HepG2 (cell line): Measurements from ENCODE around the gene RORB. TPM values are rescaled to one million over a fixed set of nuclear protein-coding genes. Genes with fewer than 3 reads are reported as not detected.
A peak's percentile ranks its signal among the peaks of the same experiment; 100 is the strongest.

Experiments used
- ATAC-seq: fragments of 200-7000 bp; cut with Tn5 transposase; 3 replicates; pipeline ENCODE4 v1.9.1; 2020; ENCODE audit warnings: mild to moderate bottlenecking, moderate library complexity
- BruUV-seq: library from RNA; stranded (reverse); fragments of 400-500 nt; replicated peaks from 2 replicates; lab custom pipeline; 2021; lab: Mats Ljungman, UMichigan
- CTCF ChIA-PET: fragments of 300-600 bp; formaldehyde crosslinking; extraction: SDS; loops from one replicate; lab custom pipeline; 2021; ENCODE audit warnings: low total read pairs, inconsistent platforms, low intra/inter-chr PET ratio; lab: Yijun Ruan, JAX
- POLR2A ChIA-PET: fragments of 350-600 bp; sonication (Branson Sonifier 250); formaldehyde crosslinking; loops from one replicate; lab custom pipeline; 2020; ENCODE audit warnings: antibody characterized with exemption, inconsistent platforms; lab: Yijun Ruan, JAX
- DNase-seq: peaks from one replicate; pipeline ENCODE4 v3.0.0-alpha.2; 2015; ENCODE audit warnings: low spot score
- FAIRE-seq: peaks from 3 replicates; lab custom pipeline; 2011; peaks lifted over from hg19 to GRCh38; lab: Jason Lieb, UNC
- H2AFZ ChIP-seq: one replicate; pipeline ENCODE4 v1.6.1; 2011; ENCODE audit warnings: low read length, inconsistent platforms
- H3K27ac ChIP-seq: fragments of 300-600 bp; 3 replicates; pipeline ENCODE4 v1.8.0; 2011; ENCODE audit warnings: mixed run types, mild to moderate bottlenecking, mixed read lengths, low read length, inconsistent platforms; ENCODE audit not compliant: insufficient read depth; ENCODE audit errors: extremely low read length
- H3K27me3 ChIP-seq, 2 experiments: fragments of 200-600 bp in 1 of 2; 2 replicates in 1 of 2; 3 replicates in 1 of 2; pipeline versions ENCODE4 v1.6.0 to v1.8.0; 2011; ENCODE audit warnings: low read length in 2 of 2, mild to moderate bottlenecking in 2 of 2, moderate library complexity in 2 of 2, inconsistent platforms in 1 of 2; ENCODE audit not compliant: insufficient read depth in 2 of 2, control insufficient read depth in 1 of 2
- H3K36me3 ChIP-seq, 2 experiments: fragments of 200-600 bp in 1 of 2; replicated peaks in 1 of 2; 2 replicates in 1 of 2; 3 replicates in 1 of 2; pipeline versions ENCODE4 v1.5.1 to v1.8.0; 2011; ENCODE audit warnings: low read length in 2 of 2, inconsistent platforms in 1 of 2; ENCODE audit not compliant: insufficient read depth in 2 of 2, control insufficient read depth in 1 of 2
- H3K4me1 ChIP-seq: 2 replicates; pipeline ENCODE4 v1.5.1; 2012; ENCODE audit warnings: low read length, inconsistent platforms; ENCODE audit not compliant: insufficient read depth
- H3K4me2 ChIP-seq: 2 replicates; pipeline ENCODE4 v1.6.0; 2011; ENCODE audit warnings: low read depth, low read length, inconsistent platforms
- H3K4me3 ChIP-seq, 3 experiments: fragments of 200-600 bp in 1 of 3; sonication (generic), shearing (Covaris generic) in 1 of 3; replicated peaks in 1 of 3; 2 replicates each; pipeline ENCODE4 v1.5.1; 2011 to 2016; ENCODE audit warnings: low read length in 3 of 3, inconsistent platforms in 2 of 3, low read depth in 2 of 3, mild to moderate bottlenecking in 2 of 3, control low read depth in 1 of 3, mixed read lengths in 1 of 3; ENCODE audit not compliant: insufficient read depth in 1 of 3
- H3K79me2 ChIP-seq: one replicate; pipeline ENCODE4 v1.6.1; 2011; ENCODE audit warnings: low read length, inconsistent platforms; ENCODE audit not compliant: insufficient read depth
- H3K9ac ChIP-seq: 2 replicates; pipeline ENCODE4 v1.6.0; 2011; ENCODE audit warnings: mild to moderate bottlenecking, low read depth, low read length, inconsistent platforms; ENCODE audit not compliant: insufficient read depth
- H3K9me3 ChIP-seq: 2 replicates; pipeline ENCODE4 v1.5.1; 2012; ENCODE audit warnings: mild to moderate bottlenecking, low read length
- H4K20me1 ChIP-seq: 2 replicates; pipeline ENCODE4 v1.6.0; 2011; ENCODE audit warnings: inconsistent platforms, mild to moderate bottlenecking, low read length, moderate library complexity; ENCODE audit not compliant: insufficient read depth
- HMGA1 ChIP-seq: sonication (generic); formaldehyde crosslinking; conservative IDR thresholded peaks from 2 replicates; pipeline ENCODE4 v1.4.0; 2020; ENCODE audit warnings: missing genetic modification reagents
- MAFF ChIP-seq: IDR thresholded peaks from 2 replicates; pipeline ENCODE4 v1.6.1; 2011; ENCODE audit warnings: low read depth, low read length, improper control_type of control experiment
- MTF1 ChIP-seq: sonication (generic); formaldehyde crosslinking; IDR thresholded peaks from 2 replicates; pipeline ENCODE4 v1.5.0; 2020; ENCODE audit warnings: missing genetic modification reagents
- NFIB ChIP-seq: sonication (generic); formaldehyde crosslinking; IDR thresholded peaks from 2 replicates; pipeline ENCODE4 v1.9.0; 2021; ENCODE audit warnings: missing genetic modification reagents, mild to moderate bottlenecking, borderline replicate concordance
- SIN3A ChIP-seq: IDR thresholded peaks from 2 replicates; pipeline ENCODE4 v1.6.1; 2011; ENCODE audit warnings: low read depth, mild to moderate bottlenecking, control low read depth, low read length, borderline replicate concordance
- ZNF12 ChIP-seq: sonication (generic); formaldehyde crosslinking; IDR thresholded peaks from 2 replicates; pipeline ENCODE4 v1.5.0; 2020; ENCODE audit warnings: missing genetic modification reagents
- whole genome bisulfite sequencing: methylation state at CpG from one replicate; pipeline ENCODE4 v1.1.6; 2017; ENCODE audit warnings: low lambda C conversion rate; 5-methylcytosine and 5-hydroxymethylcytosine counted together
- in situ Hi-C: cut with HindIII; loops from 2 replicates; pipeline ENCODE4 v1.10.0; 2017; ENCODE audit warnings: low pct_unique_long_range_greater_than_20kb; ENCODE audit not compliant: extremely low pct_ligation_motif_present
- intact Hi-C: fragments of 100-400 bp; cut with micrococcal nuclease; formaldehyde crosslinking; loops from one replicate; pipeline ENCODE4 v1.10.0; 2022; ENCODE audit not compliant: unreplicated experiment
- polyA plus RNA-seq, 8 experiments: library from polyadenylated mRNA; depleted of rRNA in 3 of 8; stranded (reverse) in 7 of 8; unstranded in 1 of 8; fragments of >200 nt; fragmentation: Illumina TruSeq in 4 of 8; extraction: Trizol in 4 of 8; gene quantifications; 2 replicates each; pipeline versions ENCODE4 v1.2.1 to v1.2.3, GENCODE V29; 2011 to 2016; ENCODE audit warnings: low read depth in 4 of 8, missing spikeins in 1 of 8, mixed read lengths in 1 of 8; ENCODE audit not compliant: insufficient read depth in 1 of 8
- total RNA-seq, 5 experiments: library from RNA; depleted of rRNA; stranded (reverse); fragments of >200 nt; fragmentation: Illumina TruSeq; extraction: Trizol; gene quantifications; 2 replicates each; pipeline ENCODE4 v1.2.3, GENCODE V29; 2016; ENCODE audit warnings: low read depth in 1 of 5
- TF ChIP-seq, protein P1 (sequence below): sonication (generic); formaldehyde crosslinking; IDR thresholded peaks from 2 replicates; pipeline ENCODE4 v1.4.0; 2020; ENCODE audit warnings: missing genetic modification reagents
- TF ChIP-seq, protein P2 (sequence below), 2 experiments: fragments of 450-650 bp in 1 of 2; sonication (generic) in 1 of 2; formaldehyde crosslinking in 1 of 2; IDR thresholded peaks; 2 replicates each; pipeline versions ENCODE4 v1.6.1 to v1.8.0; 2016 to 2022; ENCODE audit warnings: antibody characterized with exemption in 1 of 2, mild to moderate bottlenecking in 1 of 2, missing genetic modification reagents in 1 of 2

RORB gene
- total and polyA plus RNA-seq, 2 of the 13 experiments (the other 11 are each of a cell fraction or from before 2014, with no cell fraction given), result not detected

DNA sequence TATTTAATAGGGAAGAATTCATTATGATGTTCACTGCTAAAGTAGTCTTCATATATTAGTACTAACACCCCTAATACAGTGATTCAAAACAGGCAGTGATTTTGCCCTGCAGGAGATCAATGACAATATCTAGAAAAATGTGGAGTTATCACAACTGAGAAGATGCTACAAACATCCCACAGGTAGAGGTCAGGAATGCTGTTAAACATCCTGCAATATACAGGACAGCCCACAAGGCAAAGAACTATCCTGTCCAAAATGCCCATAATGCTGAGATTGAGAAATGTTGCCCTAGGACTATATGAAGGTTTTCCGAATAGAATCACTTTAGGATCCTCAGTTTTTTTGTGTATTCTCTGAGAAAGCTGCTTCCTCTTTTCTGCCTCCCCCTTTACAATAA lies 15.3 kb downstream of the RORB start:
- in situ Hi-C loops, result no loop called here
- 0% methylated on average over 1 of the region's 1 CpG for WGBS
- no TSS peak for BruUV-seq
- Histone ChIP-seq H4K20me1 (no peaks in the 10 kb centered on the region), H3K9ac (no peak overlapping the region), H3K79me2 (no peaks in the 10 kb centered on the region), H3K27ac (no peak overlapping the region), H3K27me3 (no peaks in the 10 kb centered on the region), H3K4me1 (no peaks in the 10 kb centered on the region), H2AFZ (no peak overlapping the region), H3K4me3 (no peak overlapping the region), H3K4me2 (no peak overlapping the region), H3K9me3 (no peaks in the 10 kb centered on the region), H3K36me3 (no peaks in the 10 kb centered on the region)
- DNase-seq (no peak), ATAC-seq (no peak), FAIRE-seq (no peak)
- intact Hi-C loops, result no loop called here
- ChIA-PET CTCF (no interaction called here), POLR2A (no interaction called here)
- TF ChIP-seq, protein P1, sequence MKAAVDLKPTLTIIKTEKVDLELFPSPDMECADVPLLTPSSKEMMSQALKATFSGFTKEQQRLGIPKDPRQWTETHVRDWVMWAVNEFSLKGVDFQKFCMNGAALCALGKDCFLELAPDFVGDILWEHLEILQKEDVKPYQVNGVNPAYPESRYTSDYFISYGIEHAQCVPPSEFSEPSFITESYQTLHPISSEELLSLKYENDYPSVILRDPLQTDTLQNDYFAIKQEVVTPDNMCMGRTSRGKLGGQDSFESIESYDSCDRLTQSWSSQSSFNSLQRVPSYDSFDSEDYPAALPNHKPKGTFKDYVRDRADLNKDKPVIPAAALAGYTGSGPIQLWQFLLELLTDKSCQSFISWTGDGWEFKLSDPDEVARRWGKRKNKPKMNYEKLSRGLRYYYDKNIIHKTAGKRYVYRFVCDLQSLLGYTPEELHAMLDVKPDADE (CRISPR knock-in tag), result no peak
- no peak for TF ChIP-seq HMGA1 (CRISPR knock-in tag)

DNA sequence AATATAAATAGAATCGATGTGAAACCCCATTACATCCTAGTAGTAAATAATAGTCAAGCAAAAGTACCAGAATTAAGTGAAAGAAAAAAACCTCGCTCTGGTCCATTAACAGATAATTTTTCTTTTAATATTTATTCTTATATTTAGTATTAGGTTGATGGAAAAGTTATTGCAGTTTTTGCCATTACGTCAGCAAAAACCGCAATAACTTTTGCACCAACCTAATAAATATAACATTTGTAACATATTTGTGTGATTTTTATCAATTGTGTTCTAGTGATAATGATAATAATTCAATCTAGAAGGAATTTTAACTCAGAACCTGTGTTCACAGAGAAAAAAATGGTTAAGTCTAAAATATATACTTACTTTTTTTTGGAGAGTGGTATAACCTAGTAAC lies 16.1 kb downstream of the RORB start:
- Histone ChIP-seq H3K4me3 (no peak overlapping the region), H3K27ac (no peak overlapping the region), H3K36me3 (no peaks in the 10 kb centered on the region), H3K4me2 (no peak overlapping the region), H2AFZ (no peak overlapping the region), H3K9ac (no peak overlapping the region), H3K4me1 (no peaks in the 10 kb centered on the region), H3K27me3 (no peaks in the 10 kb centered on the region), H4K20me1 (no peaks in the 10 kb centered on the region), H3K79me2 (no peaks in the 10 kb centered on the region), H3K9me3 (no peaks in the 10 kb centered on the region)
- in situ Hi-C loops, result no loop called here
- intact Hi-C loops, result no loop called here
- POLR2A ChIA-PET, result no interaction called here
- FAIRE-seq (no peak), DNase-seq (no peak), ATAC-seq (no peak)
- CTCF ChIA-PET, result no interaction called here
- 2% methylated on average over 4 of the region's 4 CpGs for WGBS
- BruUV-seq, result no TSS peak
- TF ChIP-seq SIN3A (no peak), ZNF12 (no peak), NFIB (CRISPR knock-in tag) (no peak), MAFF (peak; percentile 83), MTF1 (no peak)
- TF ChIP-seq, protein P2, sequence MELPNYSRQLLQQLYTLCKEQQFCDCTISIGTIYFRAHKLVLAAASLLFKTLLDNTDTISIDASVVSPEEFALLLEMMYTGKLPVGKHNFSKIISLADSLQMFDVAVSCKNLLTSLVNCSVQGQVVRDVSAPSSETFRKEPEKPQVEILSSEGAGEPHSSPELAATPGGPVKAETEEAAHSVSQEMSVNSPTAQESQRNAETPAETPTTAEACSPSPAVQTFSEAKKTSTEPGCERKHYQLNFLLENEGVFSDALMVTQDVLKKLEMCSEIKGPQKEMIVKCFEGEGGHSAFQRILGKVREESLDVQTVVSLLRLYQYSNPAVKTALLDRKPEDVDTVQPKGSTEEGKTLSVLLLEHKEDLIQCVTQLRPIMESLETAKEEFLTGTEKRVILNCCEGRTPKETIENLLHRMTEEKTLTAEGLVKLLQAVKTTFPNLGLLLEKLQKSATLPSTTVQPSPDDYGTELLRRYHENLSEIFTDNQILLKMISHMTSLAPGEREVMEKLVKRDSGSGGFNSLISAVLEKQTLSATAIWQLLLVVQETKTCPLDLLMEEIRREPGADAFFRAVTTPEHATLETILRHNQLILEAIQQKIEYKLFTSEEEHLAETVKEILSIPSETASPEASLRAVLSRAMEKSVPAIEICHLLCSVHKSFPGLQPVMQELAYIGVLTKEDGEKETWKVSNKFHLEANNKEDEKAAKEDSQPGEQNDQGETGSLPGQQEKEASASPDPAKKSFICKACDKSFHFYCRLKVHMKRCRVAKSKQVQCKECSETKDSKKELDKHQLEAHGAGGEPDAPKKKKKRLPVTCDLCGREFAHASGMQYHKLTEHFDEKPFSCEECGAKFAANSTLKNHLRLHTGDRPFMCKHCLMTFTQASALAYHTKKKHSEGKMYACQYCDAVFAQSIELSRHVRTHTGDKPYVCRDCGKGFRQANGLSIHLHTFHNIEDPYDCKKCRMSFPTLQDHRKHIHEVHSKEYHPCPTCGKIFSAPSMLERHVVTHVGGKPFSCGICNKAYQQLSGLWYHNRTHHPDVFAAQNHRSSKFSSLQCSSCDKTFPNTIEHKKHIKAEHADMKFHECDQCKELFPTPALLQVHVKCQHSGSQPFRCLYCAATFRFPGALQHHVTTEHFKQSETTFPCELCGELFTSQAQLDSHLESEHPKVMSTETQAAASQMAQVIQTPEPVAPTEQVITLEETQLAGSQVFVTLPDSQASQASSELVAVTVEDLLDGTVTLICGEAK (IDR thresholded peaks at IDR 0.05), result peak; percentile 79
- TF ChIP-seq, protein P2 (CRISPR knock-in tag; IDR thresholded peaks at IDR 0.05), result no peak
